HG02678 (cell line): ENCODE measurements around the gene ADGRL3.
"Not testable (repeated sequence)": the region's sequence is repeated elsewhere in the genome, so short reads cannot be mapped to it uniquely, and the experiment has no call there.

Source experiments
- ATAC-seq: cut with Tn5 transposase; IDR thresholded peaks from one replicate; pipeline ENCODE4 v1.9.1; 2021; ENCODE audit warnings: mild to moderate bottlenecking, moderate library complexity; ENCODE audit not compliant: unreplicated experiment

Gene ADGRL3

DNA sequence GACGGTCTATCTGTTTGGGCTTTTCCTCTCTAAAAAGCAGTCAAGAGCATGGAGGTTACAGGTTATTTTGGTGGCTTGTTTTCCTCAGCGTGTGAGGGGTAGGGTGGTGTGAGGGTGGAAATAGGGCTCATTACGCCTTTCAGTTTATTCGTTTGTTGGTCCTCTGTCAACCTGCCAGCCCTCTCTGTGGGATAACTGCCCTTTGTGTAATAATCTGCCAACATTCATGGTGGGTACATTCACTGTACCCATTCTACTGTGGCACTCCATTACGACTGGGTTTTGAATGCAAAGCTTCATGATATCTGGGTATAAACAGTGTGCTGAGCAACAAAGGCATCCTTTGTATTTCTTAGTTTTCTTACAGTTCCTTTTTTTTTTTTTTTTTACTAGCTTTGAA lies 136.4 kb downstream of the ADGRL3 start:
- ATAC-seq, result no peak

DNA sequence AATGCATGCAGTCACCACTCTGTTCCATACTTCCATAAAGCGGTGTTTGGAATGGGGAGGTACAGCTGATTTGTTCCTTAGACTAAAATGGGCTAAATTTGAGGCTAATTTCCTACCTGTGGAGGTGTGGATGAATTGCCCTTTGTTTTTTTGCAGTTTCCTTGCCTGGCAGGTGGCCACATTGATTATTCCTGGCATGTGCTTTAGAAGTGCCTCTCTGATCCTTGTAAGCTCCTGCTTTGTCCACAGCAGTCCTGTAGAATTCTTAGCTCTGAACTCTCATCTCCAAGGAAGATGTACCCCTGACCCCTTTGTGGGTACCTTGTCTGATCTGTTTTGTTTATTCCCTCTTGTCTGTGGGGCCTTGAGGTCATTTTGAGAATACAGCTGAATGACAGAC lies 136.8 kb downstream of the ADGRL3 start:
- no peak for ATAC-seq

DNA sequence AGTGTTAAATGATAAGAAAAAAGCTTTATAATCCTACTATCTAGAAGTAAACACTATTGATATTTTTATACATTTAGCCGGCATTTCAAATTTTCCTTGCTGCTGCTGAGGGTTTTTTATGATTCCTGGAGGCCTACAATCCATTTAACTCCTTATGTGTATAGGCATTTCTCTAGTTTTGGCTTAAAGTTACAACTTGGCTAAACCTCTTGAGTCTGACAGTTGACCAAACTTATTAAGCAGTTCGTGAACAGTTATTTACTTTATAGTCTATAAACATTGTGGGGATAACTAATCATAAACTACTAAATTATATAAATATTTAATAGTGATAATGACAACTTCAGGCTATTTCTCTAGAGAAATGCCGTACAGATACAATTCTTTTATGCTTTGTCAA lies 141.9 kb downstream of the ADGRL3 start:
- ATAC-seq, result no peak

DNA sequence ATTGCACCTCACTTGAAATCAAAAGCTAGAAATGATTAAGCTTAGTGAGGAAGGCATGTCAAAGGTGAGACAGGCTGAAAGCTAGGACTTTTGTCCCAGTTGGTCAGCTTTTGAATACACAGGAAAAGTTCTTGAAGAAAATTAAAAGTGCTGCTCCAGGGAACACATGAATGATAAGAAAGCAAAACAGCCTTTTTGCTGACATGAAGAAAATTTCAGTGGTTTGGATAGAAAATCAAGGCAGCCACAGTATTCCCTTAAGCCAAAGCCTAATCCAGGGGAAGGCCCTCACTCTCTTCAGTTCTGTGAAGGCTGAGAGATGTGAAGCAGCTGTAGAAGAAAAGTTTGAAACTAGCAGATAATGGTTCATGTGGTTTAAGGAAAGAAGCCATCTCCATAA lies 150.8 kb downstream of the ADGRL3 start:
- no peak for ATAC-seq

DNA sequence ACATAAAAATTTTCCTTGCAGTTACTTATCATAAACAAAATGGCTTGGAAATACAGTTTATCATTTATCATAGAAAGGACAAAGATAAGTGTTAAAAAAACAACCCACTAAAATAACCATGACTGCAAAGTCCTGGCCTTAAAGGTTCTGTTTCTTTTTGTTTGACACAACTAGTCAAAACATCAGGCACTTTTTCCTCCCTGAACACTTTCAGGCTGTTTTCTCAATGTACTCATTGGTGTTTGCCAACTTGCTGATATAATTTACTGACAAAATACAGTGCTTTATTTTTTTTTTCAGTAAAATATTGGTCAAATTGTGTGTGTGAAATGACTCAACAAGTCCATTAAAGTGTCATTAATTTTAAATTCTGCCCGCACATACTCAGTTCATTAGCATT lies 156.6 kb downstream of the ADGRL3 start:
- ATAC-seq, result no peak

DNA sequence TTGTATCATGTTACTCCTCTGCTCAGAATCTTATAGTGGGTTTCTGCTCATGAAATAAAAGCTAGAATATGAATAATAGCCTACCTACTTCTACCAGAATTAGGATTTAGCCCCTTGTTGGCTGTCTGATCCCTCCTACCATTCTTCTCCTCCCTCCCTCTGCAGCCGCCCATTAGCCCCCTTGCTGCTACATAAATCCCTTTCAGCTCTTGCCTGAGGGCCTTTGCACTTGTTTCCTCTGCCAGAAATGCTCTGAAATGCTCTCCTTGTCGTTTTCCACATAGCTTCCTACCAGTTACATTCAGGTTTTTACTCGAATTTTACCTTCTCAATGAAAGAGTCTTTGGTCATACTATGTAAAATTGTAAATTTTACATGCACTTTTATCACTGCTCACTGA lies 159.2 kb downstream of the ADGRL3 start:
- no peak for ATAC-seq

DNA sequence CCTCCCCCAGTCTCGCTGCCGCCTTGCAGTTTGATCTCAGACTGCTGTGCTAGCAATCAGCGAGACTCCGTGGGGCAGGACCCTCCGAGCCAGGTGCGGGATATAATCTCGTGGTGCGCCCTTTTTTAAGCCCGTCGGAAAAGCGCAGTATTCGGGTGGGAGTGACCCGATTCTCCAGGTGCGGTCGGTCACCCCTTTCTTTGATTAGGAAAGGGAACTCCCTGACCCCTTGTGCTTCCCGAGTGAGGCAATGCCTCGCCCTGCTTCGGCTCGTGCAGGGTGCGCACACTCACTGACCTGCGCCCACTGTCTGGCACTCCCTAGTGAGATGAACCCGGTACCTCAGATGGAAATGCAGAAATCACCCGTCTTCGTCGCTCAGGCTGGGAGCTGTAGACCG lies 172.7 kb downstream of the ADGRL3 start:
- not testable (repeated sequence) for ATAC-seq

DNA sequence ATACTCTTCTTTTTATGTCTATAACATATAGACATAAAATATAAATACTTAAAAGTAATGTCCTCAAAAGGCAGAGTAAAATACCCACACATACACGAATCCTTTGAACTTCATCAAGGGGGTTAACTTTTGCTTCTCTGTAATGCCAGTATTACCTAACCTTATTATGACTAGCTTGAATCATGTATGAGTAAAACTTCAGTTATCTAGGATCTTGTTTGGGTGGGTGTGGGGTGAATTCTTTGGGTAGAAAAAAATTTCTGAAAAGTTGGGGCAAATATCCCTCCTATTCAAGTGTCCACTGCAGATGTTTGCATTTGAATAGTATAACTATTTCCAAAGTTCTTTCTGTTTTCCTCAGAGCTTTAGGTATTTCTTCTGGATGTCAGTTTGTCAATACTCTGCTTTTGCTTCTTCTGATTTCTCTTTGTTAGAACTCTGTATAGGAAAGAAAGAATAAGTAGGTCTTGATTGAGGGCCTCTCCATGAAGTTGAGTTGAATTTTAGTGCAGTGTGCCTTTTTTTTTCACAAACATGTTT lies 173.8 kb downstream of the ADGRL3 start:
- no peak for ATAC-seq

- ATAC-seq, result no peak
These were observed 174.3 kb downstream of the ADGRL3 start for GRCh38 chr4:61374447-61374891.

- ATAC-seq, result no peak
These were observed 175.2 kb downstream of the ADGRL3 start for GRCh38 chr4:61375301-61375700.

GRCh38 chr4:61376301-61376700 lies 176.2 kb downstream of the ADGRL3 start:
- ATAC-seq, result no peak

GRCh38 chr4:61379406-61379805 lies 179.3 kb downstream of the ADGRL3 start:
- ATAC-seq, result no peak

DNA sequence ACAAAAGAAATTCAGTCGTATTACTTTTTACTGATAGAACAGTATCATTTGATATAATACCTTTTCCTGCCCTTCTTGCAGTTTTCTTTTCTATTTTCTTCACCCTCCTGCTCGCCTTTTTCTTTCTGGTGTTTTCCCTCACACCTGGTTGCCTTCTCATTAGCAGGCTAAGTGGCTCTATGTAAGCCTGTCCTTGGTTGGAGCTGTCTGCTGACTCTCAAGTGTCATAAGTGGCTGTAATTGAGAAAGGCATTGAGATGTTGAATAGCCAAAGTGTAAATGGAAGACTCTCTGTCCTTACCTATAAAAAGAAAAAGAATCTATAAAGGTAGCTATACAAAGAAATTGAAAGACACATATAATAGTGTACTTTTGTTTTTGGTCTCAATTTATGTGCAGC lies 180.7 kb downstream of the ADGRL3 start:
- ATAC-seq, result no peak

DNA sequence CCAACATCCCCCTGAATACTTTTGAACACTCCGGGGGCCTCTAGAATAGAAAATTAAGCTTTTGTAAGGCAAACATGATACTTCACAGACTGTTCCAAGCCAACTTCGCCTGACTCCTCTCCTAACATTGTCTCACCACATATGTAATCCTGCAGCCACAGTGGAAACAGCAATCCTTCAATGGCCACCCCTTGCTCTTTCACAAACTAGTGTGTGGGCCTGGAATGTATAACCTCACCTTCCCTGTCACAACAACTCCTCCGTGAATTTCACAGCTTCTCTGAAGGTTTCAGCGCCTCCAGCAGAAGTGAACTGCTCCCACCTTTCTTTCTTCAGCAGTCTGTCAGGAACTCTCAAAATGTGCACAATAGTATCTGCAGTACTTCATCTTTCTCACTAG lies 185.1 kb downstream of the ADGRL3 start:
- ATAC-seq, result no peak

GRCh38 chr4:61387372-61387771 lies 187.2 kb downstream of the ADGRL3 start:
- not testable (repeated sequence) for ATAC-seq

DNA sequence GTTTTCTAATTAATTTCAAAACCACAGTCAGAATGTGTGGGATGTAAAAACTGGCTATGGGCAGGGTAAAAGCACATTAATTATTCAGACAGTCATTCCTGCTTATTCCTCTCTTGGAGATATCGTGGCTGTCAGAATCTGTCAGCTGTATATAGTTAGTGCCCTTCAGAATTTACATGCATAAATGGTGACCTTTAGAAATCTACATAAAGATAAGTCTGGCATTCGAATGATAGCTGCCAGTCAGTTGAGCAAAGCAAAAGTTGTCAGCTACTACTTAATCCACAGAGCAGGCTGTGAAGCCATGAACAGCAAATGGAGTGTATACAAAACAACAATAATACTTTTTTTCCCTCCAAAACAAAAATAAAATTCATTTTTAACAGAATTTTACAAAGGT lies 189.5 kb downstream of the ADGRL3 start:
- no peak for ATAC-seq

GRCh38 chr4:61395754-61396153 lies 195.6 kb downstream of the ADGRL3 start:
- no peak for ATAC-seq

- ATAC-seq, result no peak
These were observed 197.0 kb downstream of the ADGRL3 start for GRCh38 chr4:61397174-61397573.

DNA sequence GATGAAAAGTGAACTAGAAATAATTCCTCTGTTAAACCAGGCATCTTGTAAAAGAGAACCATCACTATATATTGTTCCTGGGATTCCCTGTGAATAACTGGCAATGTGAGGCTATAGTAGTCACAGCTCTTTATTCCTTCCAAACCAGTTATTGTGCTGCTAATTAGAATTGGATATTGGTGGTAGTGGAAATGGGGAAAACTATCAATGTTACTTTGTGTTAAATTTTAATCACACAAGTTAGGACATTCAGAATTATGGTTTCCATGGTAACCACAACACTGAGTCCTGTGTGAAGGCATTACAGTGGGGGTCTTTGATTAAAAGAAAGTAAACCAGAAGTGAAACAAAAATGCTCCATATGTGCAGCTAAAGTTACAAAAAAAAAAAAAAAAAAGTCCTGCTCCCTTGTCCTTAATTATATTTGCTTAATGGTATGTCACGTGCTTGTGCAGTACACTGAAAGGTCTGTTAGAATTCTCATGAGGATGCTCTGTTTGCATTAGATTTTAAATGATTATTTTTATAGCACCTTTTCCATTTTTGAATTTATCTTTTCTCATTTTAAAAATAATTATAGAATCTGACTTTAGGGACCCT lies 200.4 kb downstream of the ADGRL3 start:
- no peak for ATAC-seq

DNA sequence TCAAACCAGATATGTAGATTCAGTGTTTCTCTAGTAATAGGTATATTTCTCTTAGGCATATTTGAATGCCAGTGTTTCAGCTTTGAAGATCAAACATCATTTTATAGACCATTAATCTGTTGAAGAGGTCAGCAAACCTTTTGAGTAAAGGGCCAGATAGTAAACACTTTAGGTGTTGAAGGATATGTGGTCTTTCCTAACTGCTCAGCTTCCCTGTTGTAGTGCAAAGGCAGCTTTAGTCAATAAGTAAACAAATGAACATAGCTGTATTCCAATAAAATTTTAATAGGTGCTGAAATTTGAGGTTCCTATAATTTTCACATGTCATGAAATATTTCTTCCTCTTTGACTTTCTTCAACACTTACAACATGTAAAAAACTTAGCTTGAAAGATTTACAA lies 201.6 kb downstream of the ADGRL3 start:
- no peak for ATAC-seq

DNA sequence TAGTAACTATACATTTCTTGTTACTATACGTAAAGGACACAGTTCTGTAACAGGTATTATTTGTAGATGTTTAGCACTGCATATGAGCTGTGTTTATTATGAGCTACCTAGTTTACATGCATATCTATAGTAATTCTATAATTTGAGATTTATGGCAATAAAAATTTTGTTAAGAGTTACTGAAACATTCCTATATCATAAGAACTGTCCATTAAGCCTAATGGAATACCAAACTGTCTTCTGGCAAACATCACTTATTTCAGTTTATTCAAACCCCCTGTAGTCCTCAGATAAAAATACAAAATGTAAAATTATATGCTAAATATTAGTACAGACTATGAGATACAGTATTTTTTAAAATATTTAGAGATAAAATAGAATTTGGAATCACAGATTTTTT lies 205.2 kb downstream of the ADGRL3 start:
- ATAC-seq, result no peak

DNA sequence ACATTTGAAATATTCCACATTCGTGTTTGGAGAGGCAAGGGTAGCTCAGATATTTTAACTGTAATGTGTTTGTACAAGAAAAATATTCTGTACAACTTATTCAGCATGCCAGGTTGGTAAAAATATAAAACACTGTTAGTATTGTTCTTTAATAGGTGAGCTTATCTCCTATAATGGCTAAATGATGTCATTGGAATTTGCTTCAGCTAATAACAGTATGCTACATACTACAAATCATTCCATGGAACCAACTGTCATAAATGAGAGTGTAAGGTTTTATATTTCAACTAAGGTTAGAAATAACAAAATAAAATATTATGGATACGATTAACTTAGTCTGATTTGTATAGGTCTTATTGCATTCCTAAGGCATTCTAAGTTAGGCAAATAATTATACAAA lies 206.6 kb downstream of the ADGRL3 start:
- no peak for ATAC-seq
